Heart right ventricle (tissue), 16 donors: ENCODE results near the gene FKBP8. TPM values are rescaled to one million over a fixed set of nuclear protein-coding genes. Genes with fewer than 3 reads are reported as not detected.
A peak's percentile ranks its signal among the peaks of the same experiment; 100 is the strongest.

Experiments used
- ATAC-seq, 8 donors: fragments of 200-7000 bp; cut with Tn5 transposase; one replicate each; pipeline ENCODE4 v1.9.1; 2020; ENCODE audit warnings: mild to moderate bottlenecking in 8 of 8, moderate library complexity in 8 of 8, moderate number of reproducible peaks in 1 of 8
- DNase-seq, 2 donors: peaks; one replicate each; pipeline ENCODE4 v3.0.0-alpha.2; 2020
- H3K27ac ChIP-seq, 10 donors: fragments of 200-600 bp; sonication (generic) in 2 of 10; one replicate each; pipeline versions ENCODE4 v1.5.0 to v1.8.0; 2020 to 2022; ENCODE audit warnings: mild to moderate bottlenecking in 3 of 10
- H3K27me3 ChIP-seq, 7 donors: fragments of 200-600 bp; one replicate each; pipeline ENCODE4 v1.8.0; 2021 to 2022; ENCODE audit warnings: mild to moderate bottlenecking in 2 of 7
- H3K36me3 ChIP-seq, 9 donors: fragments of 200-600 bp; sonication (generic) in 1 of 9; one replicate each; pipeline versions ENCODE4 v1.5.0 to v1.8.0; 2020 to 2022; ENCODE audit warnings: mild to moderate bottlenecking in 2 of 9
- H3K4me1 ChIP-seq, 9 donors: fragments of 200-600 bp; sonication (generic) in 1 of 9; one replicate each; pipeline versions ENCODE4 v1.5.0 to v1.8.0; 2020 to 2022; ENCODE audit warnings: mild to moderate bottlenecking in 4 of 9
- H3K4me3 ChIP-seq, 10 donors: fragments of 200-600 bp; sonication (generic) in 2 of 10; one replicate each; pipeline versions ENCODE4 v1.5.0 to v1.8.0; 2020 to 2022; ENCODE audit warnings: mild to moderate bottlenecking in 7 of 10, moderate library complexity in 2 of 10
- H3K9me3 ChIP-seq, 11 donors: fragments of 200-600 bp in 10 of 11; sonication (generic) in 2 of 11; one replicate each; pipeline versions ENCODE4 v1.5.0 to v1.8.0; 2013 to 2022; ENCODE audit warnings: mild to moderate bottlenecking in 2 of 11, control low read depth in 1 of 11, moderate library complexity in 1 of 11
- CTCF ChIP-seq, 9 donors: fragments of 200-600 bp; sonication (generic) in 2 of 9; IDR thresholded peaks; one replicate each; pipeline versions ENCODE4 v1.5.0 to v1.8.0; 2021 to 2022; ENCODE audit warnings: antibody characterized with exemption in 9 of 9, mild to moderate bottlenecking in 5 of 9, moderate library complexity in 1 of 9
- WGBS, 2 donors: extraction: QIAGEN DNeasy Blood & Tissue Kit; methylation state at CpG; one replicate each; pipeline ENCODE4 v1.1.7; 2013; ENCODE audit warnings: inconsistent platforms in 1 of 2; 5-methylcytosine and 5-hydroxymethylcytosine counted together
- intact Hi-C, 10 donors: fragments of 100-400 bp; cut with DNase I; formaldehyde crosslinking; loops; one replicate each; pipeline versions ENCODE4 v1.11.1 to v1.14.2; 2022
- polyA plus RNA-seq, 2 donors: library from polyadenylated mRNA; stranded (reverse); fragments of 200-250 nt; gene quantifications; one replicate each; pipeline ENCODE4 v1.2.3, GENCODE V29; 2013
- total RNA-seq, 10 donors: library from RNA; stranded (reverse); fragmentation: NEBNext Ultra II Directional in 3 of 10; extraction: Animal tissue kit (Norgen Biotek cat#: 25700) in 3 of 10; gene quantifications; one replicate each; pipeline versions ENCODE4 v1.2.1 to v1.2.4, GENCODE V29; 2021 to 2023
- donor health status: Arrhythmogenic right ventricular cardiomyopathy.
- donor health status: ischemic (EF 13 %, LVEDD 7.1; RV severe dilation, severe dysfunction).
- donor health status: healthy with polysubstance abuse.
- donor health status: DM: no; HTN: yes; CAD: no.
- donor health status: DM: no; HTN: no; CAD: no.
- donor health status: ischemic (EF 25% LVEDD 6.9; RV normal size, moderate dysfunction).
- donor health status: ischemic (EF 25% LVEDD 5.7; RV mildly dilated, moderate dysfunction).
- donor health status: healthy.
- donor health status: DM: yes; HTN: yes; CAD: no.
- donor health status: Ischemic cardiomyopathy.
- donor health status: ischemic (EF 35%, LVEDD 5.7; RV mildly dilated, moderate dysfunction).
- donor health status: nonischemic (EF 11% LVEDD 7.7; RV severe dilation, severe dysfunction).
- donor health status: DM: yes; HTN: yes; CAD: no.
- donor health status: PGD.
- donor health status: ischemic (EF 29% LVEDD 5.4; RV normal size, mild dysfunction).
- donor health status: nonischemic (EF 23%, LVEDD 6.1; RV moderate dilation, normal function).

The FKBP8 gene
- total and polyA plus RNA-seq, 12 donors: 132 to 308 (median 152) TPM

GRCh38 chr19:18577365-18577914, 34.1 kb upstream of the FKBP8 start:
- Histone ChIP-seq H3K4me3 (no peak overlapping the region), H3K27me3 (no peaks in the 10 kb centered on the region), H3K27ac (no peak overlapping the region), H3K4me1 (peaks cover 5 to 17% (median 13%) of the 10 kb centered on the region in 9 donors), H3K36me3 (peaks cover 0 to 48% (median 20%) of the 10 kb centered on the region in 9 donors), H3K9me3 (no peaks in the 10 kb centered on the region)
- no peak for TF ChIP-seq CTCF (IDR thresholded peaks at IDR 0.05)
- intact Hi-C loops: loop anchor here in 1 of 10 donors (10.0 kb wide), 1 partner anchor 113 kb away; no protein-coding TSS in a partner anchor
- no peak for DNase-seq
- ATAC-seq: no peak
- 91% methylated on average over 21 of the region's 21 CpGs for WGBS, 2 donors

GRCh38 chr19:18576383-18576782, 33.0 kb upstream of the FKBP8 start:
- no peak for ATAC-seq
- WGBS, 2 donors: 86% methylated on average over 8 of the region's 8 CpGs

GRCh38 chr19:18574691-18575291, 31.4 kb upstream of the FKBP8 start:
- DNase-seq (no peak), ATAC-seq (no peak)
- H3K9me3 ChIP-seq: no peaks in the 10 kb centered on the region
- intact Hi-C loops: loop anchor here in 7 of 10 donors (5.0 to 10.0 kb wide), 4 partner anchors 102 to 112 kb away; no protein-coding TSS in a partner anchor
- H3K4me3 ChIP-seq: no peak overlapping the region
- H3K36me3 ChIP-seq: peaks cover 0 to 50% (median 20%) of the 10 kb centered on the region in 9 donors
- no peaks in the 10 kb centered on the region for H3K27me3 ChIP-seq
- 94% methylated on average over 18 of the region's 18 CpGs for WGBS, 2 donors
- TF ChIP-seq CTCF (IDR thresholded peaks at IDR 0.05): no peak
- no peak overlapping the region for H3K27ac ChIP-seq
- peaks cover 9 to 29% (median 19%) of the 10 kb centered on the region in 9 donors for H3K4me1 ChIP-seq

More at GRCh38 chr19:18576383-18576782, 33.0 kb upstream of the FKBP8 start:
- no peaks in the 10 kb centered on the region for H3K9me3 ChIP-seq
- intact Hi-C loops: loop anchor here in 1 of 10 donors (10.0 kb wide), 1 partner anchor 112 kb away; no protein-coding TSS in a partner anchor
- no peak for TF ChIP-seq CTCF (IDR thresholded peaks at IDR 0.05)
- no peak overlapping the region for H3K4me3 ChIP-seq
- no peak for DNase-seq
- H3K27ac ChIP-seq: no peak overlapping the region
- H3K27me3 ChIP-seq: no peaks in the 10 kb centered on the region
- H3K4me1 ChIP-seq: peaks cover 9 to 22% (median 15%) of the 10 kb centered on the region in 9 donors
- peaks cover 0 to 48% (median 20%) of the 10 kb centered on the region in 9 donors for H3K36me3 ChIP-seq

GRCh38 chr19:18571564-18572344, 28.4 kb upstream of the FKBP8 start, which contains the start of gene UBA52:
Gene UBA52 (plus strand): TSS chr19:18571857. CDS start chr19:18573301, 1,444 bp downstream.
- H3K9me3 ChIP-seq: no peaks in the 10 kb centered on the region
- H3K27me3 ChIP-seq: no peaks in the 10 kb centered on the region
- ATAC-seq: peak; percentile 93 to 98 (median 98)
- peaks cover 0 to 70% (median 36%) of the 10 kb centered on the region in 9 donors for H3K36me3 ChIP-seq
- WGBS, 2 donors: 0% methylated on average over 72 to 75 of the region's 75 CpGs
- H3K4me3 ChIP-seq: peak within 1 kb of the TSS; percentile 58 to 99 (median 84)
- intact Hi-C loops: loop anchor here in 7 of 10 donors (1.0 to 10.0 kb wide), 5 partner anchors 49 to 109 kb away; partner anchors contain the start of gene ELL (in 1 of the 7)
- peaks cover 9 to 29% (median 19%) of the 10 kb centered on the region in 9 donors for H3K4me1 ChIP-seq
- no peak for TF ChIP-seq CTCF (IDR thresholded peaks at IDR 0.05)
- DNase-seq: peak; percentile 97 to 98
- peak within 1 kb of the TSS; percentile 64 to 98 (median 92) for H3K27ac ChIP-seq
